ELR (cell line): ENCODE data around the gene CNNM4.

Source experiments
- DNase-seq: peaks from one replicate; pipeline ENCODE4 v3.0.0-alpha.2; 2015; ENCODE audit warnings: low read depth

The CNNM4 gene

GRCh38 chr2:96759548-96759947, 1.2 kb upstream of the CNNM4 start:
- no peak for DNase-seq

- DNase-seq = peak; percentile 41
Measured at GRCh38 chr2:96760986-96761832, 507 bp downstream of the CNNM4 start.

DNA sequence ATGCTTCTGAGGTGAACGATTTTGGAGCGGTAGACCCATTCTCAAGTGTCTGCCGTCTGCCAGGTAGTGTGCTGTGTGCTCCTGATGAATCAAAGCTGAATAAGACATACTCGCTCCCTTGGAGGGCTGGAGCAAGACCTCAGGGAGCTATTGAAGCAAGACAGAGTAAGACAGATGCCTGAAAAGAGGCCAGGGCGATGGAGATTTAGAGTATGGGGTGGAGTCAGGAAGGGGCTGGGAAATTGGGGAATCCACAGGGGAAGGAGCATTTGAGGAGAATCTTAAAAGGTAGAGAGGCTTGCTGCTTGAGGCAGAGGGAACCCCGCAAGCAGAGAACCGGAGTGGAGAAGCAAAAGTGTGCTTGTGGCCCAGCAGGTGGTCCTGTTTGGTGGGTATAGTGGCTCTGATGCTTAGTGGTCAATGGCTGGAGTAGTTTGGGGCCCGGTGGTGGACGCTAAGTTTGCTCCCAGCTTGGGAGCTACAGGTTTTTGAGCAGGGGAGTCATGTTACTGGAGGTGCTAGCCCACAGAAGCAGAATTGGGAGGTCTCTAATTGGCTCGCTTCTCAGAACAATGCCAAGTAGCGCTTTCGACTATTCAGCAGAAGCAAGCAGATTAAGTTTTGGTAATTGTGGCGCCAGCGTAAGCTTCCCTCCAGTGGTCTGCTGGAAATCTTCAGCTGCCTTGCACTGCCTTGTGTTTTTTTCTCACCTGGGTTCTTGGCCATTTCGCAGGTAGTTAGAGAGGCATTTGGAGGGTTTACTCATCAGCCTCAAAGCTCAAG, 2.0 kb downstream of the CNNM4 start:
- DNase-seq = peak; percentile 10

DNA sequence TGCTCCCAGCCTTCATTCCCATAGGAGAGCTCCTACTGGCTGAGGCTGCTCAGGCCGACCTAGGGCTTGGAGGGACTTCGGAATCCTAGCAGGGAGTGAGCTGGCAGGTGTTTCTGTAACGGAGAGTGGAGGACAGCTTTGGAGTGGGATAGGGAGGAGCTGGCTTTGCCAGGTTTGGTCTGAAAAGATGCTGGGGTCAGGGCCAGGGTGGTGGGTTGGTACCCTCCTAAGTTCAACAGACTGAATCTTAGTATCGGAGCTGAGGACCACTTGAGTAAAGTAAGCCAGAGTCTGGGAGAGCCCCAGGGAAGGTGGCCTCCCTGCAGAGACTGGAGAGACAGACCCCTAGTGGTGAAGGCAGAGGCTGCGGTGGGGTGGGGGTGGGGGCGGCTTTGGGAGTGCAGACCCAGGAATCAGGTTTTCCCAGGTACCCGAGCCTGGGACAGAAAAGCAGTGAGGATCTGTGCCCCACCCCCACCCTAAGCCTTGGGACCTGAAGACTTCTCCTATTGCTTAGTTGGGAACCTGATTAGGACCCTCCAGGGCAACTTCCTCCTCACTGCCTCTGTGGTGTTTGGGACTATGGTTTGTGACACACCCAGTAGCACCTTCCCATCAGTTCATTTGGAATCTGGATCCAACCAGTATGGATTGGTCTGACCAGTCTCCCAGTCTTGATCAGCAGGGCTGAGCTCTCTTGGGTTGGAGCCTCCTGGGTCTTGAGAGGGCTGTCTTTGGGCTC, 3.0 kb downstream of the CNNM4 start:
- DNase-seq = peak; percentile 42

GRCh38 chr2:96764253-96764637, 3.5 kb downstream of the CNNM4 start:
- DNase-seq = no peak

GRCh38 chr2:96767135-96767871, 6.6 kb downstream of the CNNM4 start:
- no peak for DNase-seq

DNA sequence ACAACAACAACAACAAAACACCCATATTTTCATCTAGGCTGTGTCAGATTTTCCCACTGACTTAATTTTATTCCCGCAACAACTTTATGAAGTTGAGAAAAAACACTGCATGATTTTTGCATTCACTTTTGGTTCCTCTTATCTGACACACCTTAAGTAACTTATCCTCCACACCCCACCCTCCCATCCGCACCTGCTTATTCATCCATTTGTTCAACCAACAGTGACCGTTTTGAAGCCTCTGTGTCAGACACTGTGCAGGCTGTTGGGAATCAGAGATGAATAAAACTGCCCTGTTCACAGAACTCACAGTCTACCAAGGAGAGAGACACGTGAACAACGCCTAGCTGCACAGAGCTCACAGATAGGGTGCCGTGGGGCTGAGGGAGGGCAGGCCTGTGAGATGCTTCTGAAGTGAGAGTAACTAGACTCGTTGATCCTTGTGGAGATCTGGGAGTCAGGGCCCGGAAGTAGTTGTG, 7.4 kb downstream of the CNNM4 start:
- DNase-seq = no peak

GRCh38 chr2:96769814-96770213, 9.1 kb downstream of the CNNM4 start:
- no peak for DNase-seq

DNA sequence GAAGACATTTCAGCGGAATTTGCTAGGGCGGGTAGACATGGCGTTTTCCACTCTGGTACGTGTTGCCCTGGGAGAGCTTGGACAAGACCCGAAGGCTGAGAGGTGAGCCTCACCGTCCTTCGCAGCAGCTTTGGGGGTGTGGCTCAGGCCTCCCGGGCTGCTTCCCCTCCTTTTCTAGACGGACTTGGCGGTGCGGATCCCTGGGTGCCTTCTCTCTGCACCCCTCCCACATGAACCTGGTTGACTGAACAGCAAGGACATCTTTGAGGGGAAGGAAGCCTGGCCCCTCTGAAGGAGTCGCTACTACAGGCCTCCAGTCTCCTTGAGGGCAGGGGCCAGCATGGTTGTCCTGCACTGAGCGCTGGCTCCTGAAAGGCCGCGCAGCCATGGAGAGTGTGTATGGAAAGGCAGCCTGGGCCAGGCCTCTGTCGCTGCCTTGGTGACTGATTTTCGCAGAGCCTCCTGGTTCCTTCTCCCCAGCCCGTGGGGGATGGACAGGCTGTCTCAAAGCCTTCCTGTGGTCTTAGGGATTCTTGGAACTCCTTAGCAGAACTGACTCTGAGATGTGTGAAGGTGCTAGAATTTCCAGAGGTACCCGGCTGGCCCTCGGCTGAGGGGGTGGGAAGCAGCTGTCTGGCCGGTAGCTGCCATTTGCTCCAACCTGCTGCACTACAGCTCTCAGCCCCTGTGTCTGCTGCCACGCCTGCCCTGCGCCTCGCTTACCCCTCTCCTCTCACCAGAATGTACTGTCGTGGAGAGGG, 9.9 kb downstream of the CNNM4 start:
- no peak for DNase-seq

DNA sequence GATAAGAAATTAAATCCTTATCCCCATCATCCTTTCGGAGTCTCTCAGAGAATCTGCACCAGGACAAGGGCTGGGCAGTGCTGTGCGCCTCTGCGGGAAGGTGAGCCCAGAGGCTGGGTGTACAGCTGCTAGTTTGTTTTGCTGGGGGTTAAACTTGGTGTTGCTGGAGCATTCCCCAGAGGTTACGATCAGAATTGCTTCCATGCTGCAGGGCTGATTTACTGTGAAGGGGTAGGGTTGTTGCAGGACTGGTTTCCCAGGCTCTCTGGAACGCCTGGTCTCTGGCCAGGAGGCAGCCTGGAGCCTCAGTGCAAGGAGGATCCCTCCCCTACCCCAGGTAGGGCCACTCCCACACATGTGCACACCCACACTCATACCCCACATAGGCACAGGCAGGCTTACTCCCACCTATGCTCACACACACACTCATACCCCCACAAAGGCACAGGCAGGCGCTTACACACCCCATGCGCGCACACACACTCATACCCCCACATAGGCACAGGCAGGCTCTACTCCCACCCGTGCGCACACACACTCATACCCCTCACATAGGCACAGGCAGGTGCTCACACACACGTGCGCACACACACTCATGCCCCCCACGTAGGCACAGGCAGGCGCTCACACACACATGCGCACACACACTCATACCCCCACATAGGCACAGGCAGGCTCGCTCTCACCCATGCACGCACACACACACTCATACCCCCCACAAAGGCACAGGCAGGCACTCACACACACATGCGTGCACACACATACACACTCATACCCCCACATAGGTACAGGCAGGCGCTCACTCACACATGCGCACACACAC, 11.3 kb downstream of the CNNM4 start:
- no peak for DNase-seq

DNA sequence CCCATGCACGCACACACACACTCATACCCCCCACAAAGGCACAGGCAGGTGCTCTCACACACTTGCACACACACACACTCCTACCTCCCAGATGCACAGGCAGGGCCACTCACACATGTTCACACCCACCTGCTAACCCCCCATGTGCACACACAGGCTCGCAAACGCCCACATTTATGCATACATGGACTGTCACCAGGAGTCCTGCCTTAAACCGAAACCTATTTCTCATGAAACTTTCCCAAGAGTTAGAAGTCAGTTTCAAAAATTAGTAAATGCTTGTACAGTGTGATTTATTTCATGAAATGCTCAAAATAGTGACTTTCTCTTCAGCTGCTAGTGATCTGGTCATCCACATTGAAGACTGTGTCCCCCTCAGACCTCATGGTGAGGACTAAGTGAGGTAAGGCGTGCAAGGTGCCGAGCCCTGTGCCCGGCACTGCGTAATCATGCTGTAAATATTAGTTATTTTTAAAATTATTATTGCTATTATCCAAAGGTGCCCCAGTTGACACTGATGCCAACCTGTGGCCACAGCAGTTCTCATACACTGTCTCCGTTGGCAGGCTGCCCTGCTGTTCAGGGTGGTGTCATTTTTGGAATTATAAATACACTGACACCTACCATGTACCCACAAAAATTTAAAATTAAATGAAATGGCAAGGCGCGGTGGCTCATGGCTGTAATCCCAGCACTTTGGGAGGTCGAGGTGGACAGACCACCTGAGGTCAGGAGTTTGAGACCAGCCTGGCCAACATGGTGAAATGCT, 12.4 kb downstream of the CNNM4 start:
- DNase-seq = no peak

- no peak for DNase-seq
Measured at GRCh38 chr2:96773922-96774321, 13.2 kb downstream of the CNNM4 start.

DNA sequence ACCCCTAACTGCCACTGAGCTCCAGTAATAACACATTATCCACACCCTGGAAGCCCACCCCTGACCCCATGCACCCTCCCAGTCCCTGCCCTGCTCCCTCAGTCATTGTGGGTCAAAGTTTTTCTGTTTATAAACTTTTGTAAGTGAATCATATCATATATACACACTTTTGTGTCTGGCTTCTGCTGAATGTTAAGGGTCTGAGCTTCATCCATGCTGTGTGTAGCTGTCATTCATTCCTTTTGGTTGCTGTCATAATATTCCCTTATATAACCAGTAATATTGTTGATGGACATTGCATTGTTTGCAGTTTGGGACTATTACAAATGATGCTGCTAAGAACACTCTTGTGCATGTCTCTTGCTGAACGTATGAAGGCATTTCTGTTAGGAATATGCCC, 14.5 kb downstream of the CNNM4 start:
- peak; percentile 16 for DNase-seq

GRCh38 chr2:96783388-96783787, 22.7 kb downstream of the CNNM4 start:
- no peak for DNase-seq

DNA sequence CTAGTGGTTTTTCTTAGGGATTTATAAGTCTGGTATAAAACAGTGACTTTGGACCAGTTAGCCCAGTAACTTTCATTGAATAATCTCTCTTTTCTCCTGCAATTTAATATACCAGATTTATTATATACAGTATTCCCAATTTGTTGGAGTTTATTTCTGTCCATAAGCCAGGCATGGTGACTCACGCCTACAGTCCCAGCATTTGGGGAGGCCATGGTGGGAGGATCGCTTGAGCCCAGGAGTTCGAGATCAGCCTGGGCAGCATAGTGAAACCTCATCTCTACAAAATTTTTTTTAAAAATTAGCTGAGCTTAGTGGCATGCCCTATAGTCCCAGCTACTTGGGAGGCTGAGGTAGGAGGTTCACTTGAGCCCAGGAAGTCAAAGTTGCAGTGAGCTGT, 26.7 kb downstream of the CNNM4 start:
- no peak for DNase-seq

GRCh38 chr2:96788442-96789244, 27.9 kb downstream of the CNNM4 start:
- no peak for DNase-seq

GRCh38 chr2:96789245-96789617, 28.5 kb downstream of the CNNM4 start:
- DNase-seq = no peak
